Stimulated activated CD4-positive, alpha-beta T cell treated with anti-CD3 and anti-CD28 coated beads, Interleukin-2, amount 100 ng/mL, for 48 hours (primary cell): Measurements from ENCODE around the gene RELA.
A peak's percentile ranks its signal among the peaks of the same experiment; 100 is the strongest.
"Not testable (repeated sequence)": the region's sequence is repeated elsewhere in the genome, so short reads cannot be mapped to it uniquely, and the experiment has no call there.

Experiments used
- DNase-seq, 2 donors: peaks; one replicate each; pipeline ENCODE4 v3.0.0-alpha.2; 2020

The RELA gene

GRCh38 chr11:65662799-65663638 is at the start of gene RELA:
Gene RELA (minus strand): TSS chr11:65662916. CDS start chr11:65662832, 84 bp downstream.
- DNase-seq: peak; percentile 82 to 89

- peak; percentile 98 to 99 for DNase-seq
Observed at GRCh38 chr11:65711785-65712632, 49.3 kb upstream of the RELA start, which contains the start of gene KAT5. Gene KAT5 (plus strand): TSS chr11:65712252. CDS start chr11:65712268, 16 bp downstream.

GRCh38 chr11:65710421-65710820 is 47.7 kb upstream of the RELA start:
- DNase-seq: no peak

- no peak for DNase-seq
Observed at GRCh38 chr11:65709661-65710060, 46.9 kb upstream of the RELA start.

- DNase-seq: no peak
Observed at GRCh38 chr11:65708451-65708850, 45.7 kb upstream of the RELA start.

- DNase-seq: not testable (repeated sequence)
Observed at GRCh38 chr11:65707002-65707401, 44.3 kb upstream of the RELA start.

- DNase-seq: peak; percentile 64 to 71
Observed at GRCh38 chr11:65706303-65706763, 43.6 kb upstream of the RELA start.

GRCh38 chr11:65703846-65704245 is 41.1 kb upstream of the RELA start:
- no peak for DNase-seq

GRCh38 chr11:65701686-65702085 is 39.0 kb upstream of the RELA start:
- no peak for DNase-seq

GRCh38 chr11:65700399-65700798 is 37.7 kb upstream of the RELA start:
- DNase-seq: no peak

- no peak for DNase-seq
Observed at GRCh38 chr11:65699306-65699705, 36.6 kb upstream of the RELA start.

- no peak for DNase-seq
Observed at GRCh38 chr11:65698205-65698604, 35.5 kb upstream of the RELA start.

- no peak for DNase-seq
Observed at GRCh38 chr11:65696802-65697552, 34.3 kb upstream of the RELA start.

GRCh38 chr11:65695459-65696241 is 32.9 kb upstream of the RELA start:
- no peak for DNase-seq

- no peak for DNase-seq
Observed at GRCh38 chr11:65692367-65692766, 29.7 kb upstream of the RELA start.

- not testable (repeated sequence) for DNase-seq
Observed at GRCh38 chr11:65691847-65692246, 29.1 kb upstream of the RELA start.

GRCh38 chr11:65685981-65686380 is 23.3 kb upstream of the RELA start:
- no peak for DNase-seq

GRCh38 chr11:65683480-65683879 is 20.8 kb upstream of the RELA start:
- DNase-seq: not testable (repeated sequence)

- DNase-seq: no peak
Observed at GRCh38 chr11:65680192-65680743, 17.6 kb upstream of the RELA start.

GRCh38 chr11:65672982-65673381 is 10.3 kb upstream of the RELA start:
- DNase-seq: no peak

GRCh38 chr11:65672180-65672860 is 9.6 kb upstream of the RELA start:
- DNase-seq: no peak
